Measurements from ENCODE around the gene DNAJC13.
A peak's percentile ranks its signal among the peaks of the same experiment; 100 is the strongest.

Gene DNAJC13

DNA sequence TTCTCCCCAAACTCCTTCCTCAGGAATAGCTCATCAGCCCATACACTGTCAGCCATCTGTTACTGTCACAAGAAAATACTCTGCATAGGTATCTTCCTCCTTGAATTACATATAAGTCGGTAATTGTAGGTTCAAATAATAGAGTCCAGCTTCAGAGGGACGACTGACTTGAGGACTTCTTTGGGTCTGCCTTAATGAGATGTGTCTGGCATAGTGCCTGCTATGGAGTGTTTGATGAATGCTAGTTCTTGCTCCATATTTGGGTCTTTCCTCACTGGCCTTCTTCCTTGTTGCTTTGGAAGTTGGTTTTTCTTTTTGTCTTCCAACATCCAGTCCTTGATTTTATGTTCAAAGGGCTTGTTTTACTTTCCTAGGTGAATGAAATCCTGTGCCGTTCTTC is 113.3 kb downstream of the DNAJC13 start:
- DNase-seq, result no peak
- TF ChIP-seq POLR2A (IDR thresholded peaks at IDR 0.05; ENCODE audit: low read length) (no peak), GATA1 (IDR thresholded peaks at IDR 0.05; ENCODE audit: low read depth, low read length) (no peak)

DNA sequence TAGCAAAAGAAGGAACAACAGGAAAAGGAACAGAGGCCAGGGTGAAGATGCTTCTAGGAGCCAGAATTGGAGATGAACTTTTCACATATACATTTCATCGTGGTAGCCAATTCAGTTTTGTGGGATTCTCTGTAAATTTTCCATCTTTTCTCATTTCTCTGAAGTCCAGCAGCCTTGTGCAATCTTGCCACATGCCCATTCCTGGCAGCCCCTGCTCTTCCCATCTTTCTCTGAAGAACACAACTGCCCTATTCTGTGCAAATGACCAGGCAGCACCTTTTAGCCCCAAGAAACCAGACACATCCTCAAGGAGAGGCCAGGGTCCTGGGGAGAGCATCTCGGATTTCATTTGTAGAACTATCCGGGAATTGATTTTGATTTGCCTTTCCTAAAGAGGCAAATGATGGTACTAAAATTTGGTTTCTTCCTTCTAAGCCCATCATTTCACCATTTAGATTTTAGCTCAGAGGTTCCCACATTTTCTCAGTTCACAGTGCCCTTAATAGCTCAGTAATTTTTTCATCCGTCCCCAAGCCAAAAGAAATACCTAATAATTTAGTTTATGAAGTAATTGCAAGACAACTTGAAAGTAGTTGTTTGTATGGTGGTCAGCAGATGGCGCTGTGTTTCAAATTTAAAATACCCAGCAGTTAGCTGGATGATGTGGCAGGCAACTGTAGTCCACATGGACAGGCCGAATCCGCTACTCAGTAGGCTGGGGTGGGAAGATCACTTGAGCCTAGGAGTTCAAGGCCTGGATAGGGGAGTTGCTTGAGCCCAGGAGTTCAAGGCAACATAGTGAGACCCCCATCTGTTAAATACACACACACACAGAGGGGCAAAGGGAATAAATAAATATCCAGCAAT is 118.5 kb downstream of the DNAJC13 start:
- DNase-seq, result peak; percentile 81 to 84
- TF ChIP-seq POLR2A (IDR thresholded peaks at IDR 0.05; ENCODE audit: low read length) (no peak), GATA1 (IDR thresholded peaks at IDR 0.05; ENCODE audit: low read depth, low read length) (no peak)

DNA sequence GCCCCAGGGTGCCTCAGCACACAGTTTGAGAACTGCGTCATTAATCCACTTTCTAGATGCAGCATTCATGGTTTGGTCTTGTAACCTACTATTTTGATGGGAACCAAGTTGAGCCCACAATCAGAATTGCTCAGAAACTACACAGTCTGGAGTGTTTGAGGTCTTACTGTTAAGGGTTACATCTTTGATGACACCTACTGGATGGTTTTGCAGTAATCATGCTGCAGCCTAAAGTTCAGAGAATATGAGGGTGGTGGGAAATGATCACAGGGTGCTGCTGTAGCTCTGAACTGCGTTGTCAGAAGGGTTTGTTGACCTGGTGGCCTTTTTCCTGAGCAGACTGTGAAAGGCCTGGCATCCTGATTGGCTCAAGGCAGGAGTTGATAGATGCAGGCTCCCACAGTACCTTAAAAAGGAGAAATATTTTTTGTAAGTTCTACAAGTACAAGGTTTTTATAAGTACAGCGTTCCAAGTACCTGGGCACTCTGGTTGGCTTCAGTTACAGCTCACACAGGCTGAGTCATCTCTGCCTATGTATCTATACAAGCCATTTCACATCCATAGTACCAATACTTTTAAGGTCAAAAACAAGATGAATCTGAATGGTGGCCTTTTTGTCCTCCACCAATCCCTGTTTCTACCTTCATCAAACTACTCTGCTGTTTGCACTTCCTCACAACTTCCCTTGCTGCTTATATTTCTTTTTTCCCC is 119.3 kb downstream of the DNAJC13 start:
- DNase-seq, result peak in 1 of 2 experiments; percentile 38

DNA sequence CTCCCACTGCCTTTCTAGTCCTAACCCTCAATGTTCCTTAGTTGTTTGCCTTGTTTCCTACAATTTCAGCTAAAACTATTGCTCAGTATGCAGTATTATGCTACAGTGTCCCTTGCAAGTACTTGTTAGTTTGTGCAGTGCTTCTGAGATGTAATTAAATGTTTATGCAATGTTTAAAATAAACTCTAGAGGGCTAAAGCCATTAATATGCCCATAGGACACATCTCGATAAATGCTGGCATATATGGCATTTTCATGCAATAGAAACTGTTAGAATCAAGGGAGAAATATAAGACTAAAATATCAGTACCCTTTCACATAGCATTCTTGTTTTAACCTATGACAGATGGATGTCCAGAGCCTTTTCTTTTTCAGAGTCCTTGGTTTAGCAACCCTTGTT is 120.0 kb downstream of the DNAJC13 start:
- no peak for TF ChIP-seq POLR2A (IDR thresholded peaks at IDR 0.05; ENCODE audit: low read length)
- no peak for DNase-seq

More for the DNA sequence above, 119.3 kb downstream of the DNAJC13 start:
- no peak for TF ChIP-seq POLR2A (IDR thresholded peaks at IDR 0.05; ENCODE audit: low read length)
- no peak for TF ChIP-seq GATA1 (IDR thresholded peaks at IDR 0.05; ENCODE audit: low read depth, low read length)

GRCh38 chr3:132538072-132538471 is 120.8 kb downstream of the DNAJC13 start:
- no peak for DNase-seq
- no peak for TF ChIP-seq GATA1 (IDR thresholded peaks at IDR 0.05; ENCODE audit: low read depth, low read length)
- TF ChIP-seq POLR2A (IDR thresholded peaks at IDR 0.05; ENCODE audit: low read length), result no peak

GRCh38 chr3:132539681-132540080 is 122.4 kb downstream of the DNAJC13 start:
- TF ChIP-seq GATA1 (IDR thresholded peaks at IDR 0.05; ENCODE audit: low read depth, low read length) (no peak), POLR2A (IDR thresholded peaks at IDR 0.05; ENCODE audit: low read length) (no peak)

GRCh38 chr3:132542577-132542976 is 125.3 kb downstream of the DNAJC13 start:
- no peak for TF ChIP-seq POLR2A (IDR thresholded peaks at IDR 0.05; ENCODE audit: low read length)
- no peak for TF ChIP-seq GATA1 (IDR thresholded peaks at IDR 0.05; ENCODE audit: low read depth, low read length)
- DNase-seq, result no peak

More at GRCh38 chr3:132539681-132540080, 122.4 kb downstream of the DNAJC13 start:
- no peak for DNase-seq

- no peak for DNase-seq
- no peak for TF ChIP-seq POLR2A (IDR thresholded peaks at IDR 0.05; ENCODE audit: low read length)
- TF ChIP-seq GATA1 (IDR thresholded peaks at IDR 0.05; ENCODE audit: low read depth, low read length), result no peak
Observed at GRCh38 chr3:132543011-132543739, 125.9 kb downstream of the DNAJC13 start.

- TF ChIP-seq GATA1 (IDR thresholded peaks at IDR 0.05; ENCODE audit: low read depth, low read length), result no peak
- no peak for TF ChIP-seq POLR2A (IDR thresholded peaks at IDR 0.05; ENCODE audit: low read length)
- DNase-seq, result no peak
Observed at GRCh38 chr3:132544130-132544529, 126.8 kb downstream of the DNAJC13 start.

DNA sequence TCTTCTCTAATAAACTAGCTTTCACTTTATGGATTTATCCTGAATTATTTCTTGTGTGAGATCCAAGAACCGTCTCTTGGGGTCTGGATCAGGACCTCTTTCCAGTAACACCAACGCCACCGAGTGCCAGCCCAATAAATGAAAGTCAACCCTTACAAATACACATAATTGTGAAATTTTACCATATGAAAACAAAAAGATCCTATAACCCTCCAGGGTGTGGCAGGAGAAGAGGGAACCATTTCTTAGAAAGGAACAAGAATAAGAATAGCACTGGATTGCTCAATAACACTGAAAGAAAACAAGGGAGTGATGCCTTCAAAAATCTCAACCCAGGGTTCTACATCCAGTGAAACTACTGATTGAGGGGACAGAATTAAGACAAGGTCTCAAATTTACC is 128.2 kb downstream of the DNAJC13 start:
- DNase-seq, result no peak
- TF ChIP-seq POLR2A (IDR thresholded peaks at IDR 0.05; ENCODE audit: low read length) (no peak), GATA1 (IDR thresholded peaks at IDR 0.05; ENCODE audit: low read depth, low read length) (no peak)

DNA sequence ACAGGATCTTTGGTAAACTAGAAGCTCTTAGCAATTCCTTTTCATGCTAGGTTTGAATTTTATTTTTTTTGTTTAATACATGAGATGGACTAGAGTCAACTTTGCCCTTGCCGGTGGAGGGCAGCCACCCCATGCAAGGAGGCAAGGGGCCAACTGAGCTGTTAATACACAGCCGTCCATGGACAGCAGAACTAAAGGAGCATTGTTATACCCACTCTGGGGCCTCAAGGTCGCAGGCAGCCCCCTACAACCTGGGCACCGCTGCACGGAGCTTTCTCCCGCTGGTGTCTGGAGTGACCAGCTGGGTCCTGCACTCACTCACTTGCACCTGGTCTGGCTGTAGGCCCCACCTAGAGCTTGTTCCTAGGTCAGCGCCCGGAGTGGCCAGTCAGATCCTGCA is 131.9 kb downstream of the DNAJC13 start:
- no peak for TF ChIP-seq GATA1 (IDR thresholded peaks at IDR 0.05; ENCODE audit: low read depth, low read length)
- TF ChIP-seq POLR2A (IDR thresholded peaks at IDR 0.05; ENCODE audit: low read length), result no peak
- DNase-seq, result no peak

- peak in 1 of 2 experiments; percentile 17 for DNase-seq
- TF ChIP-seq POLR2A (IDR thresholded peaks at IDR 0.05; ENCODE audit: low read length) (no peak), GATA1 (IDR thresholded peaks at IDR 0.05; ENCODE audit: low read depth, low read length) (no peak)
Observed at GRCh38 chr3:132549890-132550578, 132.7 kb downstream of the DNAJC13 start.

GRCh38 chr3:132550579-132551305 is 133.4 kb downstream of the DNAJC13 start:
- TF ChIP-seq POLR2A (IDR thresholded peaks at IDR 0.05; ENCODE audit: low read length), result no peak
- TF ChIP-seq GATA1 (IDR thresholded peaks at IDR 0.05; ENCODE audit: low read depth, low read length), result no peak

More at GRCh38 chr3:132550579-132551305, 133.4 kb downstream of the DNAJC13 start:
- DNase-seq, result no peak

Measured in erythroblast (primary cell).